Right atrium auricular region (tissue), 2 donors: ENCODE measurements around the gene NMS. TPM values are rescaled to one million over a fixed set of nuclear protein-coding genes. Genes with fewer than 3 reads are reported as not detected.

ENCODE experiments used
- DNase-seq: peaks from one replicate; pipeline ENCODE4 v3.0.0-alpha.2; 2019; ENCODE audit warnings: low spot score
- H3K27ac ChIP-seq, 2 donors: fragments of 200-600 bp; sonication (generic); 1 replicate in 1 of 2; 2 replicates in 1 of 2; pipeline ENCODE4 v1.5.1; 2016 to 2019
- H3K27me3 ChIP-seq, 2 donors: fragments of 200-600 bp; sonication (generic); one replicate each; pipeline versions ENCODE4 v1.5.1 to v1.6.0; 2017 to 2019
- H3K36me3 ChIP-seq: fragments of 200-600 bp; sonication (generic); one replicate; pipeline ENCODE4 v1.5.1; 2016
- H3K4me1 ChIP-seq, 2 donors: fragments of 200-600 bp; sonication (generic); one replicate each; pipeline versions ENCODE4 v1.5.1 to v1.6.0; 2017 to 2019
- H3K4me3 ChIP-seq, 2 donors: fragments of 200-600 bp; sonication (generic); 1 replicate in 1 of 2; 2 replicates in 1 of 2; pipeline ENCODE4 v1.5.1; 2017 to 2019; ENCODE audit warnings: mild to moderate bottlenecking in 1 of 2, moderate library complexity in 1 of 2
- H3K9me3 ChIP-seq, 2 donors: fragments of 200-600 bp; sonication (generic); one replicate each; pipeline ENCODE4 v1.5.1; 2019
- total RNA-seq, 2 donors: library from RNA; depleted of rRNA; stranded (reverse); fragments of >200 nt; gene quantifications; one replicate each; pipeline ENCODE4 v1.1.0, GENCODE V29; 2016
- TF ChIP-seq, protein P1 (sequence below), 2 donors: fragments of 200-600 bp; sonication (generic); IDR thresholded peaks; one replicate each; pipeline ENCODE4 v1.5.1; 2019; ENCODE audit warnings: antibody characterized with exemption in 2 of 2

NMS gene, protein sequence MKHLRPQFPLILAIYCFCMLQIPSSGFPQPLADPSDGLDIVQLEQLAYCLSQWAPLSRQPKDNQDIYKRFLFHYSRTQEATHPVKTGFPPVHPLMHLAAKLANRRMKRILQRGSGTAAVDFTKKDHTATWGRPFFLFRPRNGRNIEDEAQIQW
- not detected for total RNA-seq

- Histone ChIP-seq H3K27ac (no peak within 1 kb of the TSS), H3K4me1 (no peaks in the 10 kb centered on the region), H3K4me3 (no peak within 1 kb of the TSS), H3K36me3 (no peaks in the 10 kb centered on the region), H3K9me3 (no peaks in the 10 kb centered on the region), H3K27me3 (no peaks in the 10 kb centered on the region)
- TF ChIP-seq, protein P1, sequence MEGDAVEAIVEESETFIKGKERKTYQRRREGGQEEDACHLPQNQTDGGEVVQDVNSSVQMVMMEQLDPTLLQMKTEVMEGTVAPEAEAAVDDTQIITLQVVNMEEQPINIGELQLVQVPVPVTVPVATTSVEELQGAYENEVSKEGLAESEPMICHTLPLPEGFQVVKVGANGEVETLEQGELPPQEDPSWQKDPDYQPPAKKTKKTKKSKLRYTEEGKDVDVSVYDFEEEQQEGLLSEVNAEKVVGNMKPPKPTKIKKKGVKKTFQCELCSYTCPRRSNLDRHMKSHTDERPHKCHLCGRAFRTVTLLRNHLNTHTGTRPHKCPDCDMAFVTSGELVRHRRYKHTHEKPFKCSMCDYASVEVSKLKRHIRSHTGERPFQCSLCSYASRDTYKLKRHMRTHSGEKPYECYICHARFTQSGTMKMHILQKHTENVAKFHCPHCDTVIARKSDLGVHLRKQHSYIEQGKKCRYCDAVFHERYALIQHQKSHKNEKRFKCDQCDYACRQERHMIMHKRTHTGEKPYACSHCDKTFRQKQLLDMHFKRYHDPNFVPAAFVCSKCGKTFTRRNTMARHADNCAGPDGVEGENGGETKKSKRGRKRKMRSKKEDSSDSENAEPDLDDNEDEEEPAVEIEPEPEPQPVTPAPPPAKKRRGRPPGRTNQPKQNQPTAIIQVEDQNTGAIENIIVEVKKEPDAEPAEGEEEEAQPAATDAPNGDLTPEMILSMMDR (IDR thresholded peaks at IDR 0.05) = no peak
- no peak for DNase-seq
These were observed at the start of gene NMS for GRCh38 chr2:100470182-100470581. Gene NMS (plus strand): TSS chr2:100470482. CDS start chr2:100470489, 7 bp downstream.

DNA sequence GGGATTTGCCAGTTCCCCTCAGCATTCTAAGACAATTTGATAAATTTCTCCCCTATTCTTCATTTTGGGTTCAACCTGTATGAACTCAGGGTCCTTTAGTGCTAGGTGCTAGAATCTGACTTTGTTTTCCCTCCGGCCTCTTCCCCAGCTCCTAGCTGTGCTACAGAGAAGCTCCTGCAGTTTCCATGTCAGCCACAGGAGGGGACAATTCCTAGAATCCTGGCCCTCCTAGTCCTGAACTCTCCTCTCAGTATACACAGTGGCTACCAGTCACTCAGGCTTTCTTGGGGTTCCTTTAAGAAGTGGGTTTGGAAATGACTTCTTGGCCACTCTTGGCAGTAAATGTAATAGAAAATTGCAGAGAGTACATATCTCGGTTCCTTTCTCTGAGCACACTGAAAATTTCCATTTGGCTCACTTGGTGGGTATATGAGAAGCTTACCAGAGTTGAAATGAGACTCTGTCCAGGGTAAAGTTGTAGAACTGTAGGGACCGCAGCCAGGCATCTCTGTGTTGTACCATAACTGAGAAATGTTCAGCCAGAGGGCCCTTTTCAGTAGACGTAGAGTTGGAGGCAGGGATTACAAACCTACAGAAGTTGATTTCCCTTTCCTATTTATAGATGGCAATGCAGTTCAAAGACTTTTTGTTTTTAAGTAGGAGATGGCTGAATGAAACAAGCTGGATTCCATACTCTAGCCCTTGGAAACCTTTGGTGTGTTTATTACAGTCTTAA lies 47.8 kb upstream of the NMS start:
- no peaks in the 10 kb centered on the region for H3K9me3 ChIP-seq
- DNase-seq = no peak
- H3K27ac ChIP-seq = no peak overlapping the region
- H3K27me3 ChIP-seq = no peaks in the 10 kb centered on the region
- H3K4me1 ChIP-seq = peaks cover 0 to 4% of the 10 kb centered on the region in 2 donors
- no peak overlapping the region for H3K4me3 ChIP-seq
- no peaks in the 10 kb centered on the region for H3K36me3 ChIP-seq
- TF ChIP-seq, protein P1 (IDR thresholded peaks at IDR 0.05) = peak; percentile 40 to 69

DNA sequence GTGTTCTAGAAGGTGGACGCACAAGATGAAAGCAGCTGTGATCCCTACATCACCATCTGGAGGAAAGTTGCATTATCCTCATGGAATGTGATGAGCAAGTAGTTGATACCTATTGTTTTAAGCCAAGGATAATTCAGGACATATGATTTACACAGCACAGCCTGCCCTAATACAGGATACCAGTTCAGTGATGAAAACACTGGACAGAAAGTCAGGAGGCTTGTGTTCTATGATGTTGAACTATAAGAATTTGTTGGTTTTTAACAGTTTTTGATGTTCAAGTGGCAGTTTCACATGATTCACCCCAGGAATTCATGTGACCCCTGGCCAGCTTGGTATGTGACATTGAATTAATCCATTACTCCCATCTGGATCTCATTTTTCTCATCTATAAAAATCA lies 46.7 kb upstream of the NMS start:
- Histone ChIP-seq H3K9me3 (no peaks in the 10 kb centered on the region), H3K36me3 (no peaks in the 10 kb centered on the region), H3K27me3 (no peaks in the 10 kb centered on the region), H3K27ac (no peak overlapping the region), H3K4me3 (no peak overlapping the region), H3K4me1 (no peaks in the 10 kb centered on the region)
- TF ChIP-seq, protein P1 (IDR thresholded peaks at IDR 0.05) = no peak
- DNase-seq = no peak

DNA sequence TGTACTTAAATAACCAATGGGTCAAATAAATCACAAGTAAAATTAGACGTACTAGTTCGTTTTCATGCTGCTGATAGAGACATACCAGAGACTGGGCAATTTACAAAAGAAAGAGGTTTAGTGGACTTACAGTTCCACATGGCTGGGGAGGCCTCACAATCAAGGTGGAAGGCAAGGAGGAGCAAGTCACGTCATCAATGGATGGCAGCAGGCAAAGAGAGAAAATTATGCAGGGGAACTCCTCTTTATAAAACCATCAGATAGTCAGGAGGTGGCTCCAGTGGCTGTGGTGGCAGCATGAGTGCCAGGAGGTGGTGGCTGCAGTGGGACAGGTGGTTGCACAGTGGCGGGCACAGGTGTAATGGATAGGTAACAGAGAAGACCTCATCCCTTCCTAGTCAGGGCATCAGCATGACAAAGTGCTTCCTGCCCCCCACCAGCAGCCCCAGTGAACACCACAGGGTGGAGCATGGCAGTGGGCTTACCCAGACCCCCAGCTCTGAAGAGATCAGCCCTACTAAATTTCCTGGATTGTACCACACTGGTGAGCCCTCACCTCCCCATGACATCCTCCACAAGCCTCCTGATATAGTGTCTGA lies 45.9 kb upstream of the NMS start:
- Histone ChIP-seq H3K9me3 (no peaks in the 10 kb centered on the region), H3K27me3 (no peaks in the 10 kb centered on the region), H3K4me3 (no peak overlapping the region), H3K4me1 (no peaks in the 10 kb centered on the region), H3K36me3 (no peaks in the 10 kb centered on the region), H3K27ac (no peak overlapping the region)
- TF ChIP-seq, protein P1 (IDR thresholded peaks at IDR 0.05) = no peak
- no peak for DNase-seq

- Histone ChIP-seq H3K27ac (no peak overlapping the region), H3K4me3 (no peak overlapping the region), H3K27me3 (no peaks in the 10 kb centered on the region), H3K9me3 (no peaks in the 10 kb centered on the region), H3K4me1 (no peaks in the 10 kb centered on the region), H3K36me3 (no peaks in the 10 kb centered on the region)
- DNase-seq = no peak
- TF ChIP-seq, protein P1 (IDR thresholded peaks at IDR 0.05) = no peak
These were observed 45.2 kb upstream of the NMS start for GRCh38 chr2:100425107-100425506.
